Loucy (cell line): ENCODE measurements around the gene LDHAL6B.

Source experiments
- H2AFZ ChIP-seq: fragments of 200-600 bp; sonication (generic); 2 replicates; pipeline ENCODE4 v1.6.0; 2016; ENCODE audit warnings: antibody characterized with exemption, mild to moderate bottlenecking, low read length, moderate library complexity
- H3F3A ChIP-seq: fragments of 200-600 bp; 2 replicates; pipeline ENCODE4 v1.6.0; 2016; ENCODE audit warnings: antibody characterized with exemption, low read depth, mild to moderate bottlenecking
- H3K27me3 ChIP-seq: fragments of 200-600 bp; sonication (generic); 2 replicates; pipeline ENCODE4 v1.6.1; 2014; ENCODE audit warnings: low read length, mild to moderate bottlenecking; ENCODE audit not compliant: insufficient read depth, poor library complexity, severe bottlenecking
- H3K36me3 ChIP-seq: fragments of 200-600 bp; sonication (generic); 2 replicates; pipeline ENCODE4 v1.6.1; 2016; ENCODE audit warnings: low read length; ENCODE audit not compliant: insufficient read depth
- H3K4me1 ChIP-seq: fragments of 200-600 bp; sonication (generic); 2 replicates; pipeline ENCODE4 v1.5.1; 2014; ENCODE audit warnings: low read length, mild to moderate bottlenecking; ENCODE audit not compliant: insufficient read depth, poor library complexity, severe bottlenecking
- H3K4me2 ChIP-seq: fragments of 200-600 bp; sonication (generic); 2 replicates; pipeline ENCODE4 v1.6.0; 2014; ENCODE audit warnings: antibody characterized with exemption, low read length, low read depth, mild to moderate bottlenecking; ENCODE audit not compliant: poor library complexity, severe bottlenecking
- H3K4me3 ChIP-seq: fragments of 200-600 bp; sonication (generic); 2 replicates; pipeline ENCODE4 v1.5.1; 2014; ENCODE audit warnings: low read length, mild to moderate bottlenecking, mixed read lengths; ENCODE audit not compliant: poor library complexity, severe bottlenecking
- H3K79me2 ChIP-seq: fragments of 200-600 bp; sonication (generic); 2 replicates; pipeline ENCODE4 v1.6.1; 2014; ENCODE audit warnings: low read length; ENCODE audit not compliant: insufficient read depth
- H3K9ac ChIP-seq: fragments of 200-600 bp; sonication (generic); 2 replicates; pipeline ENCODE4 v1.6.0; 2014; ENCODE audit warnings: mild to moderate bottlenecking, low read depth, low read length, moderate library complexity; ENCODE audit not compliant: poor library complexity, severe bottlenecking
- H3K9me2 ChIP-seq: fragments of 200-600 bp; sonication (generic); replicated peaks from 2 replicates; pipeline ENCODE4 v1.6.1; 2016; ENCODE audit warnings: low read depth, low read length, mixed read lengths
- H3K9me3 ChIP-seq: fragments of 200-600 bp; sonication (generic); 2 replicates; pipeline ENCODE4 v1.6.1; 2014; ENCODE audit warnings: mild to moderate bottlenecking, antibody characterized with exemption, low read length, low read depth; ENCODE audit not compliant: insufficient read depth
- H4K20me1 ChIP-seq: fragments of 200-600 bp; sonication (generic); 2 replicates; pipeline ENCODE4 v1.6.0; 2014; ENCODE audit warnings: antibody characterized with exemption, low read length, mild to moderate bottlenecking; ENCODE audit not compliant: insufficient read depth, poor library complexity, severe bottlenecking
- EZH2phosphoT487 ChIP-seq: fragments of 200-600 bp; IDR thresholded peaks from 2 replicates; pipeline ENCODE4 v1.6.1; 2018; ENCODE audit warnings: antibody characterized with exemption, mild to moderate bottlenecking, moderate library complexity, borderline replicate concordance
- TF ChIP-seq, protein P1 (sequence below): fragments of 200-600 bp; sonication (generic); conservative IDR thresholded peaks from 2 replicates; pipeline ENCODE4 v1.5.1; 2014; ENCODE audit warnings: mild to moderate bottlenecking, antibody characterized with exemption, low read length

Gene LDHAL6B

DNA sequence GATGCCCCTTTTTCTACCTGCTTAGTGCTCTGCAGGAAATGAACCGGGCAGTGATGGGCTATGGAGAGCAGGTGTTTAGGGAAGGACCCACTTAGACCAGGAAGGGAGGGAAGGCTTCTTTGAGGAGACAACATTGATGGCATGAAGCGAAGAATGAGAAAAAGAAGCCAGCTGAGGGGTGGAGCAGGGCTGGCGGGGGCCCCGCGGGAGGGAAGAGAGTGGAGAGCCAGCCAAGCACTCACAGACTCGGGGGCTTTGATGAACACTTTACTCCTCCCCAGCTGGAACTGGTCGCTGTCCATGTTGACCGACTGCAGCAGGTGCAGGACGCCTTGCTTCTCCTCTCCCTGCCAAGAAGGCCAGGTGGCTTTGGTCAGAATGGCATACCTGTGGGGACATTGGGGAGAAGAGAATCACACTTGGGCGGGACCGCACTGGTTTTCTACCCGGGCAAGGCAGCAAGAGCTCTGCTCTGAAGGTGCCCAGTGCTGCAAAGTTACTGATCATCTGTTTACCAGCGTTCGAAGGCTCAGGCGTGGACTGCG, 28.4 kb upstream of the LDHAL6B start:
- Histone ChIP-seq H4K20me1 (no peaks in the 10 kb centered on the region), H3K9me2 (no peaks in the 10 kb centered on the region), H3K9ac (no peak overlapping the region), H3K36me3 (no peaks in the 10 kb centered on the region), H3K79me2 (no peaks in the 10 kb centered on the region), H2AFZ (no peak overlapping the region), H3K4me3 (no peak overlapping the region), H3K4me1 (no peaks in the 10 kb centered on the region), H3K9me3 (peaks cover 8% of the 10 kb centered on the region; the same call in 1 of the 2 replicates), H3K27me3 (no peaks in the 10 kb centered on the region), H3K4me2 (no peak overlapping the region), H3F3A (no peaks in the 10 kb centered on the region)
- TF ChIP-seq EZH2phosphoT487 = no peak
- TF ChIP-seq, protein P1, sequence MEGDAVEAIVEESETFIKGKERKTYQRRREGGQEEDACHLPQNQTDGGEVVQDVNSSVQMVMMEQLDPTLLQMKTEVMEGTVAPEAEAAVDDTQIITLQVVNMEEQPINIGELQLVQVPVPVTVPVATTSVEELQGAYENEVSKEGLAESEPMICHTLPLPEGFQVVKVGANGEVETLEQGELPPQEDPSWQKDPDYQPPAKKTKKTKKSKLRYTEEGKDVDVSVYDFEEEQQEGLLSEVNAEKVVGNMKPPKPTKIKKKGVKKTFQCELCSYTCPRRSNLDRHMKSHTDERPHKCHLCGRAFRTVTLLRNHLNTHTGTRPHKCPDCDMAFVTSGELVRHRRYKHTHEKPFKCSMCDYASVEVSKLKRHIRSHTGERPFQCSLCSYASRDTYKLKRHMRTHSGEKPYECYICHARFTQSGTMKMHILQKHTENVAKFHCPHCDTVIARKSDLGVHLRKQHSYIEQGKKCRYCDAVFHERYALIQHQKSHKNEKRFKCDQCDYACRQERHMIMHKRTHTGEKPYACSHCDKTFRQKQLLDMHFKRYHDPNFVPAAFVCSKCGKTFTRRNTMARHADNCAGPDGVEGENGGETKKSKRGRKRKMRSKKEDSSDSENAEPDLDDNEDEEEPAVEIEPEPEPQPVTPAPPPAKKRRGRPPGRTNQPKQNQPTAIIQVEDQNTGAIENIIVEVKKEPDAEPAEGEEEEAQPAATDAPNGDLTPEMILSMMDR = no peak

DNA sequence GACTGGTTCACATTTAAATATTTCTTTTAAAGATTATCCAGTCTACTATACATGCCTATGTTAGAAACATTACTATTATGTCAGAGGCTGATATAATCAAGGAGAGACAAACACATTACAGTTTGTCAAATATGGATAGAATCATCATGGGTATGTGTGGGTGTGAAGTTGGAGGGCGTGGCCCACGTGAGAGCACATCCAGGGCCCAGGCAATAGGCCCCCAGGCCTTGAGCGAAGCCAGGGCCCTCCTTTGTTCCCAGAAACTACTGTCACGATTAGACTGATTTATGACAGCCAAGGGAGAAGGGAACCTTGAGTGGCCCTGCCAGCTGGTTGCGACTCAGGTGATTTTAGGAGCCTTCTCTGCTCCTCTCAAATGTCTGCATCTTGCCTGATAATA, 26.9 kb upstream of the LDHAL6B start:
- H3K9me3 ChIP-seq = peaks cover 8% of the 10 kb centered on the region; the same call in 1 of the 2 replicates

DNA sequence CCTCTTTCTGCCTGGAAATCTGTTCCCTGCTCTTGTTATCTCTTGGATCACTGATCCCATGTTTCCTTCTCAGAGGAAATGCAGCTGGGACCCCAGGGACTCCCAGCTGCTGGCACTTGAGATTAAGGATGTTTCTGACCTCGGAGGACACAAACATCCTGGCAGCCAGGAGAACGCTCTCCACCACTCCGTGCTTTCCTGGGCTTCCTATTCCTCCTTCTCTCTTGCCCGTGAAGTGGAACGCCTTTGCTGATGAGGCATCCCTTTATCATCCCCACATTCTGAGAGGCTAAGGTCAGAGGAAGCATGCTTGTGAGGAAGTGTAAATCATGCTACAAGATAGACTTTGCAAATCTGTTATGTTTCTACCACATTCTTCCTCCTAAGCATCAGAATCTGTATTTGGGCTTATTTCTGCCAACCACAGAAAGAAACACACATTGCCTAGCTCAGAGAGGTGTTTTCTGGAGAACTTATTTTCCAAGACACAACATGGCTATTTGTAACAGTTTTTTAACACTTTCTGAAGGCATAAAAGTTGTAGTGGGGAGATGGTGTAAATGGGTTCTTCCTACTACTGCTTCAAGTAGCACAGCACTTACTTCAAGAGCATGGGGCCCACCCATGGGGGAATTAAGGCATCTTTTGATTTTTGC, 25.6 kb upstream of the LDHAL6B start:
- Histone ChIP-seq H3K9me3 (peaks cover 8% of the 10 kb centered on the region; the same call in 1 of the 2 replicates), H3K4me1 (no peaks in the 10 kb centered on the region), H3K27me3 (no peaks in the 10 kb centered on the region), H4K20me1 (no peaks in the 10 kb centered on the region), H3K9me2 (no peaks in the 10 kb centered on the region), H3K36me3 (no peaks in the 10 kb centered on the region), H3K9ac (no peak overlapping the region), H3K79me2 (no peaks in the 10 kb centered on the region), H3K4me3 (no peak overlapping the region), H2AFZ (no peak overlapping the region), H3K4me2 (no peak overlapping the region), H3F3A (no peaks in the 10 kb centered on the region)
- no peak for TF ChIP-seq EZH2phosphoT487
- TF ChIP-seq, protein P1 = no peak

More for the DNA sequence above, 26.9 kb upstream of the LDHAL6B start:
- Histone ChIP-seq H3K79me2 (no peaks in the 10 kb centered on the region), H3K4me3 (no peak overlapping the region), H3F3A (no peaks in the 10 kb centered on the region), H3K9ac (no peak overlapping the region), H3K4me2 (no peak overlapping the region), H2AFZ (no peak overlapping the region), H3K27me3 (no peaks in the 10 kb centered on the region), H3K9me2 (no peaks in the 10 kb centered on the region), H4K20me1 (no peaks in the 10 kb centered on the region), H3K4me1 (no peaks in the 10 kb centered on the region), H3K36me3 (no peaks in the 10 kb centered on the region)
- no peak for TF ChIP-seq EZH2phosphoT487
- TF ChIP-seq, protein P1 = no peak
